ENCODE results near the gene PARP3.

- TF ChIP-seq, protein P1, sequence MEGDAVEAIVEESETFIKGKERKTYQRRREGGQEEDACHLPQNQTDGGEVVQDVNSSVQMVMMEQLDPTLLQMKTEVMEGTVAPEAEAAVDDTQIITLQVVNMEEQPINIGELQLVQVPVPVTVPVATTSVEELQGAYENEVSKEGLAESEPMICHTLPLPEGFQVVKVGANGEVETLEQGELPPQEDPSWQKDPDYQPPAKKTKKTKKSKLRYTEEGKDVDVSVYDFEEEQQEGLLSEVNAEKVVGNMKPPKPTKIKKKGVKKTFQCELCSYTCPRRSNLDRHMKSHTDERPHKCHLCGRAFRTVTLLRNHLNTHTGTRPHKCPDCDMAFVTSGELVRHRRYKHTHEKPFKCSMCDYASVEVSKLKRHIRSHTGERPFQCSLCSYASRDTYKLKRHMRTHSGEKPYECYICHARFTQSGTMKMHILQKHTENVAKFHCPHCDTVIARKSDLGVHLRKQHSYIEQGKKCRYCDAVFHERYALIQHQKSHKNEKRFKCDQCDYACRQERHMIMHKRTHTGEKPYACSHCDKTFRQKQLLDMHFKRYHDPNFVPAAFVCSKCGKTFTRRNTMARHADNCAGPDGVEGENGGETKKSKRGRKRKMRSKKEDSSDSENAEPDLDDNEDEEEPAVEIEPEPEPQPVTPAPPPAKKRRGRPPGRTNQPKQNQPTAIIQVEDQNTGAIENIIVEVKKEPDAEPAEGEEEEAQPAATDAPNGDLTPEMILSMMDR (IDR thresholded peaks at IDR 0.05; ENCODE audit: insufficient read depth, low read depth, low read length): no peak
- TF ChIP-seq EZH2 (IDR thresholded peaks at IDR 0.05; ENCODE audit: insufficient read depth, low read length): no peak
Observed at GRCh38 chr3:51961011-51961410, 18.8 kb downstream of the PARP3 start.

Data from astrocyte (in vitro differentiated cells and primary cell).